ENCODE data around the gene FBXW8. TPM values are rescaled to one million over a fixed set of nuclear protein-coding genes. Genes with fewer than 3 reads are reported as not detected.

FBXW8 gene
- total RNA-seq, 4 donors from 2014 or later = 7.4 to 15.4 (median 10.2) TPM

GRCh38 chr12:116880817-116881324 is 29.9 kb upstream of the FBXW8 start:
- no peak overlapping the region for H3K27ac ChIP-seq
- WGBS, 2 donors = 0 to 2% methylated on average over 14 to 22 of the region's 65 CpGs
- H3K4me1 ChIP-seq = peaks cover 20 to 51% (median 33%) of the 10 kb centered on the region in 3 donors
- H3K27me3 ChIP-seq = peaks cover 0 to 100% (median 18%) of the 10 kb centered on the region in 4 donors
- intact Hi-C loops (cut with DNase I) = no loop called here
- TF ChIP-seq POLR2A (IDR thresholded peaks at IDR 0.05) (no peak), CTCF (IDR thresholded peaks at IDR 0.05) (peak in 1 of 6 experiments; percentile 17)
- no peak for DNase-seq
- H3K9me3 ChIP-seq = no peaks in the 10 kb centered on the region
- H3K4me3 ChIP-seq = peak overlapping the region; percentile 16 to 65 (median 36)
- no peaks in the 10 kb centered on the region for H3K36me3 ChIP-seq

GRCh38 chr12:116881325-116881876 is 29.3 kb upstream of the FBXW8 start, which contains the start of gene HRK:
TSS of gene HRK (minus strand) at chr12:116881441. CDS start at chr12:116881307, 134 bp downstream.
- Histone ChIP-seq H3K9me3 (no peaks in the 10 kb centered on the region), H3K36me3 (no peaks in the 10 kb centered on the region), H3K4me3 (peak within 1 kb of the TSS; percentile 16 to 65 (median 36)), H3K27ac (no peak within 1 kb of the TSS), H3K4me1 (peaks cover 20 to 51% (median 33%) of the 10 kb centered on the region in 3 donors), H3K27me3 (peaks cover 0 to 100% (median 18%) of the 10 kb centered on the region in 4 donors)
- TF ChIP-seq CTCF (IDR thresholded peaks at IDR 0.05) (no peak), POLR2A (IDR thresholded peaks at IDR 0.05) (no peak)
- intact Hi-C loops (cut with DNase I) = no loop called here
- no peak for DNase-seq
- WGBS, 2 donors = 0 to 1% methylated on average over 8 to 31 of the region's 49 CpGs

GRCh38 chr12:116881877-116882507 is 28.8 kb upstream of the FBXW8 start:
- H3K4me1 ChIP-seq = peaks cover 20 to 51% (median 33%) of the 10 kb centered on the region in 3 donors
- 1 to 7% methylated on average over 17 of the region's 29 CpGs for WGBS, 2 donors
- no peak overlapping the region for H3K27ac ChIP-seq
- TF ChIP-seq POLR2A (IDR thresholded peaks at IDR 0.05) = no peak
- no peak for TF ChIP-seq CTCF (IDR thresholded peaks at IDR 0.05)
- no peak for DNase-seq
- H3K36me3 ChIP-seq = no peaks in the 10 kb centered on the region
- intact Hi-C loops (cut with DNase I) = no loop called here
- peak overlapping the region in 2 of 4 donors; percentile 44 to 65 for H3K4me3 ChIP-seq
- H3K9me3 ChIP-seq = no peaks in the 10 kb centered on the region
- H3K27me3 ChIP-seq = peaks cover 0 to 98% (median 18%) of the 10 kb centered on the region in 4 donors

DNA sequence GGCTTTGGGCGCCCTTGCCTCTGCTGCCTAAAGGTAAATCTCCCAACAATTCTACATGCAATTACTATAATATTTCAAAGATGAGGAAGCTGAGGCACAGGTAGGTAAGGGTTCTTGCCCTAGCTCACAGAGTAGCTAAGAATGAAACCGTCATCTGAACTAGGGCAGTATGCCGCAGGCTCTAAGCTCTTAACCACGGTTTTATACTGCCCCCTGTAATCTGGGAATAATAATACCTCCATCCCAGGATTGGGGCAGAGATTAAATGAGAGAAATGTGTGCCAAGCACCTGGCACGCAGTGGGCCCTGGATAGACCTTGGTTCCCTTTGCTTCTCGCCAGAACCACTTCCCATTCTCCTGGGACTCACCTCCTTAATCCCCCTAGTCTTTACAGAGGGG is 28.0 kb upstream of the FBXW8 start:
- Histone ChIP-seq H3K4me3 (no peak overlapping the region), H3K27ac (no peak overlapping the region), H3K27me3 (peaks cover 0 to 98% (median 18%) of the 10 kb centered on the region in 4 donors), H3K4me1 (peaks cover 20 to 51% (median 33%) of the 10 kb centered on the region in 3 donors), H3K9me3 (no peaks in the 10 kb centered on the region), H3K36me3 (no peaks in the 10 kb centered on the region)
- no peak for DNase-seq
- intact Hi-C loops (cut with DNase I) = no loop called here
- TF ChIP-seq CTCF (IDR thresholded peaks at IDR 0.05) (peak in 3 of 6 experiments; percentile 8 to 39 (median 14)), POLR2A (IDR thresholded peaks at IDR 0.05) (no peak)
- 10 to 30% methylated on average over 5 to 6 of the region's 6 CpGs for WGBS, 2 donors

GRCh38 chr12:116884871-116885270 is 25.9 kb upstream of the FBXW8 start:
- H3K9me3 ChIP-seq = no peaks in the 10 kb centered on the region
- no peaks in the 10 kb centered on the region for H3K36me3 ChIP-seq
- intact Hi-C loops (cut with DNase I) = no loop called here
- H3K4me1 ChIP-seq = peaks cover 8 to 30% (median 16%) of the 10 kb centered on the region in 3 donors
- DNase-seq = no peak
- 85 to 88% methylated on average over 2 to 3 of the region's 3 CpGs for WGBS, 2 donors
- TF ChIP-seq CTCF (IDR thresholded peaks at IDR 0.05) (no peak), POLR2A (IDR thresholded peaks at IDR 0.05) (no peak)
- no peak overlapping the region for H3K4me3 ChIP-seq
- peaks cover 0 to 96% (median 14%) of the 10 kb centered on the region in 4 donors for H3K27me3 ChIP-seq
- no peak overlapping the region for H3K27ac ChIP-seq

Data from esophagus squamous epithelium (tissue), 5 donors.